Effector memory CD4-positive, alpha-beta T cell (primary cell): ENCODE measurements around the gene TMEM30A.

Experiments used
- DNase-seq, 3 donors: peaks; one replicate each; pipeline ENCODE4 v3.0.0-alpha.2; 2020
- H3K27ac ChIP-seq: 2 replicates; pipeline ENCODE4 v1.7.0; 2013; ENCODE audit warnings: mild to moderate bottlenecking, low read length, moderate library complexity; ENCODE audit not compliant: insufficient read depth, poor library complexity, severe bottlenecking
- H3K27me3 ChIP-seq: replicated peaks from 2 replicates; pipeline ENCODE4 v1.7.0; 2013; ENCODE audit warnings: mild to moderate bottlenecking, low read length; ENCODE audit not compliant: insufficient read depth, control insufficient read depth, poor library complexity, severe bottlenecking
- H3K36me3 ChIP-seq: 2 replicates; pipeline ENCODE4 v1.7.0; 2013; ENCODE audit warnings: mild to moderate bottlenecking, low read length, moderate library complexity; ENCODE audit not compliant: control insufficient read depth, insufficient read depth
- H3K4me1 ChIP-seq: 2 replicates; pipeline ENCODE4 v1.7.0; 2013; ENCODE audit warnings: low read length, mild to moderate bottlenecking; ENCODE audit not compliant: control insufficient read depth, insufficient read depth, poor library complexity, severe bottlenecking
- H3K4me3 ChIP-seq: 2 replicates; pipeline ENCODE4 v1.7.0; 2013; ENCODE audit warnings: low read length, low read depth, mild to moderate bottlenecking; ENCODE audit not compliant: insufficient read depth, poor library complexity, severe bottlenecking
- H3K9me3 ChIP-seq: 2 replicates; pipeline ENCODE4 v1.7.0; 2013; ENCODE audit warnings: mild to moderate bottlenecking, low read length, moderate library complexity; ENCODE audit not compliant: control insufficient read depth

The TMEM30A gene

GRCh38 chr6:75249837-75250236, 34.8 kb downstream of the TMEM30A start:
- Histone ChIP-seq H3K27ac (no peak overlapping the region), H3K4me3 (no peak overlapping the region), H3K4me1 (no peaks in the 10 kb centered on the region), H3K36me3 (peaks cover 7% of the 10 kb centered on the region), H3K9me3 (no peaks in the 10 kb centered on the region), H3K27me3 (no peaks in the 10 kb centered on the region)
- no peak for DNase-seq

- no peaks in the 10 kb centered on the region for H3K36me3 ChIP-seq
- DNase-seq = no peak
- no peaks in the 10 kb centered on the region for H3K9me3 ChIP-seq
- H3K27me3 ChIP-seq = no peaks in the 10 kb centered on the region
- H3K27ac ChIP-seq = no peak overlapping the region
- no peak overlapping the region for H3K4me3 ChIP-seq
- H3K4me1 ChIP-seq = no peaks in the 10 kb centered on the region
These were observed 38.2 kb downstream of the TMEM30A start for GRCh38 chr6:75246386-75246785.

GRCh38 chr6:75244063-75244584, 40.5 kb downstream of the TMEM30A start:
- no peak for DNase-seq
- no peaks in the 10 kb centered on the region for H3K27me3 ChIP-seq
- H3K4me3 ChIP-seq = peak overlapping the region; percentile 95
- H3K9me3 ChIP-seq = no peaks in the 10 kb centered on the region
- peak overlapping the region; percentile 95 for H3K27ac ChIP-seq
- peaks cover 7% of the 10 kb centered on the region for H3K36me3 ChIP-seq
- H3K4me1 ChIP-seq = no peaks in the 10 kb centered on the region

GRCh38 chr6:75243333-75244062, 41.1 kb downstream of the TMEM30A start, which contains the start of gene COX7A2:
Gene COX7A2 (minus strand): TSS chr6:75243801. CDS start chr6:75243734, 67 bp downstream.
- peak; percentile 69 to 80 (median 73) for DNase-seq
- no peaks in the 10 kb centered on the region for H3K4me1 ChIP-seq

GRCh38 chr6:75236630-75237029, 48.0 kb downstream of the TMEM30A start:
- no peaks in the 10 kb centered on the region for H3K27me3 ChIP-seq
- no peaks in the 10 kb centered on the region for H3K9me3 ChIP-seq
- H3K4me1 ChIP-seq = no peaks in the 10 kb centered on the region
- no peak for DNase-seq
- no peak overlapping the region for H3K4me3 ChIP-seq
- H3K27ac ChIP-seq = no peak overlapping the region
- H3K36me3 ChIP-seq = peaks cover 34% of the 10 kb centered on the region

More at GRCh38 chr6:75243333-75244062, 41.1 kb downstream of the TMEM30A start, which contains the start of gene COX7A2:
- Histone ChIP-seq H3K9me3 (no peaks in the 10 kb centered on the region), H3K27ac (peak within 1 kb of the TSS; percentile 95), H3K36me3 (peaks cover 13% of the 10 kb centered on the region), H3K4me3 (peak within 1 kb of the TSS; percentile 95), H3K27me3 (no peaks in the 10 kb centered on the region)

GRCh38 chr6:75235271-75235670, 49.3 kb downstream of the TMEM30A start:
- Histone ChIP-seq H3K9me3 (no peaks in the 10 kb centered on the region), H3K36me3 (peaks cover 34% of the 10 kb centered on the region), H3K4me1 (no peaks in the 10 kb centered on the region), H3K4me3 (no peak overlapping the region), H3K27me3 (no peaks in the 10 kb centered on the region), H3K27ac (no peak overlapping the region)
- no peak for DNase-seq

GRCh38 chr6:75234126-75234865, 50.3 kb downstream of the TMEM30A start:
- Histone ChIP-seq H3K27ac (no peak overlapping the region), H3K27me3 (no peaks in the 10 kb centered on the region), H3K4me3 (no peak overlapping the region), H3K9me3 (no peaks in the 10 kb centered on the region), H3K4me1 (no peaks in the 10 kb centered on the region), H3K36me3 (peaks cover 28% of the 10 kb centered on the region)
- no peak for DNase-seq

- peaks cover 21% of the 10 kb centered on the region for H3K36me3 ChIP-seq
- no peaks in the 10 kb centered on the region for H3K4me1 ChIP-seq
- no peak overlapping the region for H3K4me3 ChIP-seq
- H3K27me3 ChIP-seq = no peaks in the 10 kb centered on the region
- no peaks in the 10 kb centered on the region for H3K9me3 ChIP-seq
- no peak for DNase-seq
- H3K27ac ChIP-seq = no peak overlapping the region
These were observed 51.4 kb downstream of the TMEM30A start for GRCh38 chr6:75233092-75233615.

- H3K36me3 ChIP-seq = no peaks in the 10 kb centered on the region
- H3K27me3 ChIP-seq = no peaks in the 10 kb centered on the region
- H3K27ac ChIP-seq = no peak overlapping the region
- H3K9me3 ChIP-seq = no peaks in the 10 kb centered on the region
- no peak for DNase-seq
- no peak overlapping the region for H3K4me3 ChIP-seq
- no peaks in the 10 kb centered on the region for H3K4me1 ChIP-seq
These were observed 53.9 kb downstream of the TMEM30A start for GRCh38 chr6:75230484-75231325.
